ENCODE results near the gene C21orf58.

DNA sequence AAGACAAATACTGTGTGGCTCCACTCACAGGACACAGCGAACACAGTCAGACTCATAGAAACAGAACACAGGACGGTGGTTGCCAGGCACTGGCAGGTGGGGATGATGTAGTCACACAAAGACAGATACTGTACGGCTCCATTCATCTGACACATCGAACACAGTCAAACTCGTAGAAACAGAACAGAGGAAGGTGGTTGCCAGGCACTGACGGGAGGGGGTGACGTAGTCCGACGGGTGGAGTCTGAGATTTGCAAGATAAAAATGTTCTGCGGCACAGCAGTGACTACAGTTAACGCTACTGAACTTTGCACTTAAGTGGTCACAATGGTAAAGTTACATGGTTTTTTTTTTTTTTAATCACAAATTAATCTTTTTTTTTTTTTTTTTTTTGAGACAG lies 18.7 kb downstream of the C21orf58 start:
- TF ChIP-seq CTCF (IDR thresholded peaks at IDR 0.05) (no peak), POLR2A (IDR thresholded peaks at IDR 0.05) (no peak)
